ES-I3 (cell line): ENCODE data around the gene PROM1.

Source experiments
- H3K36me3 ChIP-seq: 2 replicates; pipeline ENCODE4 v1.6.1; 2013; ENCODE audit warnings: mild to moderate bottlenecking, low read length, control low read depth, moderate library complexity; ENCODE audit not compliant: insufficient read depth
- H3K4me1 ChIP-seq: 2 replicates; pipeline ENCODE4 v1.6.1; 2013; ENCODE audit warnings: mild to moderate bottlenecking, control low read depth, low read length; ENCODE audit not compliant: insufficient read depth
- H3K9ac ChIP-seq: 2 replicates; pipeline ENCODE4 v1.6.1; 2013; ENCODE audit warnings: low read depth, mild to moderate bottlenecking, low read length, moderate library complexity
- H3K9me3 ChIP-seq: 2 replicates; pipeline ENCODE4 v1.6.1; 2013; ENCODE audit warnings: mild to moderate bottlenecking, low read length, moderate library complexity; ENCODE audit not compliant: control insufficient read depth, insufficient read depth

Gene PROM1

DNA sequence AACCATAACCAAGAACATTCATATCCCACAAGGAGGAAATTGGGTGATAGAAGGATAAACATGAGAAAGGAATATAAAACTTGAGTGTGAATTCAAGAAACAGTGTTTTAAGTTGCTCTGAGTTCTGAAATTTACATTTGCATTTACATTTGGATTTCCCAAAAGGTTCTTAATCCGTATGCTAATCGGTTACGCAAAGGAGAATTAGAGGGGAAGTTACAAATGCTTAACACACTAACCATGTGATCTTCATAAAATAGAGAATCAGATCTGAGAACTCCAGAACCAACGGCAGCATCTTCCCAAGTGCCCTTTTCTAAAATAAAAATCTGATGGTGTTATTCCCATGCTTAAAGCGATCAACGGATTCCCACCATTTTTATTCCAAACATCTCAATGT lies 48.0 kb downstream of the PROM1 start:
- H3K4me1 ChIP-seq, result peaks cover 69% of the 10 kb centered on the region
- H3K36me3 ChIP-seq, result no peaks in the 10 kb centered on the region
- H3K9ac ChIP-seq, result no peak overlapping the region
- H3K9me3 ChIP-seq, result no peaks in the 10 kb centered on the region

- Histone ChIP-seq H3K4me1 (peaks cover 63% of the 10 kb centered on the region), H3K9ac (no peak overlapping the region), H3K36me3 (no peaks in the 10 kb centered on the region), H3K9me3 (no peaks in the 10 kb centered on the region)
Observed at GRCh38 chr4:16034010-16034748, 49.6 kb downstream of the PROM1 start.

GRCh38 chr4:16032396-16032770 lies 51.4 kb downstream of the PROM1 start:
- Histone ChIP-seq H3K36me3 (no peaks in the 10 kb centered on the region), H3K4me1 (peaks cover 68% of the 10 kb centered on the region), H3K9me3 (no peaks in the 10 kb centered on the region), H3K9ac (no peak overlapping the region)

DNA sequence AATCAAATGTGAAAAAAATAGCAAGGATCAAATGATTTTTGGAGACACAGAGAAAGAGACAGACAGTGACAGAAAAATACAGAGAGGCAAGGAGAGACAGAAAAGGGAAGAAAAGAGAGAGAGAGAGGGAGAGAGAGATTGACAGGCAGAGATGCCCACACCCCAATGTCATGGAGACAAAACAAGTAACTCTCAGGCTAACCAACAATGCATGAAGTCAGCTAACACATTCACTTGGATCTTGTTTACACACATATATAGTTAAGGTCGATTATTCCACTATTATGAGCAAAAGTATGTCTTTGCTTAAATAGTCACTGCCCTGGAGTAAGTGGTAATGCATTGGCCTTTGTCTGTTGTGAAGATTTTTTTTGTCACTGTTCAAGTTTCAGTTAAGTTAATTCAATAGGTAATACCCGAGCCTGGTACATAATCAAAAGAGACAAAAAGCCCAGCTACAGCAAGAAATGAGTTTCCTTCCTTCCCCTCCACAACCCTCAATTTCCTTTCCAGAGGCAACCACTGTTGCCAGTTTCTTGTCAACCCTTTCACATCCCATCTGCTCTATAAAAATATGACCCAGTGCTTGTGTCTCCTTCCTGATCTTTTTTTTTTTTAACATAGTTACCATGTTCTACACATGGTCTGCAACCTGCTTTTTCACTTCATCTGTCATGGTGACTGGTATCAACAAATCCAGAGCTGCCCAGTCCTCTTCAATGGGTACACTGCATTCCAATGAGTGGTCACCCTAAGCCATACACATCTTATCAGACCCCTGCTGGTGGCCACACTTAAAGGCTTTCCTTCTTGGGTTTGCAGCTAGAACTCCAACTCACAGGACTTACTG lies 52.1 kb downstream of the PROM1 start:
- H3K9ac ChIP-seq, result no peak overlapping the region
- H3K4me1 ChIP-seq, result peaks cover 63% of the 10 kb centered on the region
- H3K9me3 ChIP-seq, result no peaks in the 10 kb centered on the region
- H3K36me3 ChIP-seq, result no peaks in the 10 kb centered on the region

DNA sequence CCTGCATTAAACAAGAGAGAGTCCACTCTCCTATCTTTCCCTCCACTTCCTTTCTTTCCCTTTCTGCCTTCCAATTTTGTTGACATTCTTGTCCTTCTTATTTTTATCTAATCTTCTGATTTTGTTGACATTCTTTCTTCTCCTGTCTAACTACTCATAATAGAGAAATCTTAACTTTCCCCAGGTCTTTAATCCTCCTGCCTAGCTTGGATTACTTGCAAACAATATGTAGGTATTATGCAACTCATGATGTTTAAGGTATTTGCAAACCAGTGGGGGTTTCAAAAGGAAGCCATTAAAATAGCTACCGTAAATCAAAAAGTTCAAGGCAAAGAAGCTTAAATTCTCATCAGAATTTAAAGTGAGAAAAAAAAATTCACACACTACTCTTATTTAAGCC lies 53.9 kb downstream of the PROM1 start:
- H3K36me3 ChIP-seq, result peaks cover 2% of the 10 kb centered on the region; the same call in 1 of the 2 replicates
- H3K9ac ChIP-seq, result no peak overlapping the region
- no peaks in the 10 kb centered on the region for H3K9me3 ChIP-seq
- peaks cover 45% of the 10 kb centered on the region for H3K4me1 ChIP-seq

DNA sequence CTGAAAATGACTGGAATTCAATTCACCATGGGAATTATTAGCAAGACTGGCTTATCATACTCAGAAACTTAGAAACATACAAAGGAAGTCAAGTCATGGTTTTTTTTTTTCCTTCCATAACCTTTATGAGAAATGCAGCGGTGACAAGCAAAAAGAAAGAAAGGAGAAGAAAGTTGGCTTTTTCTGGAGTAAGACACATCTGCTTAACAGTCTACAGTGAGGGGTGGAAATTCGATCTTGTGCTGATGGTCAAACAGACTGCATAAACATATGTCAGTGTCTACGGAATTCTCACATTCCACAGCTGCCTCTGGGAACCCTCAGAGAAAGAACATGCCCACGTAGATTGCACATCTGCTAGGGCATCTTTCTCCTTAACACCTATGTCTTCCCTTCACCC lies 54.6 kb downstream of the PROM1 start:
- peaks cover 39% of the 10 kb centered on the region for H3K4me1 ChIP-seq
- H3K9ac ChIP-seq, result no peak overlapping the region
- peaks cover 6% of the 10 kb centered on the region; the same call in 1 of the 2 replicates for H3K36me3 ChIP-seq
- H3K9me3 ChIP-seq, result no peaks in the 10 kb centered on the region

DNA sequence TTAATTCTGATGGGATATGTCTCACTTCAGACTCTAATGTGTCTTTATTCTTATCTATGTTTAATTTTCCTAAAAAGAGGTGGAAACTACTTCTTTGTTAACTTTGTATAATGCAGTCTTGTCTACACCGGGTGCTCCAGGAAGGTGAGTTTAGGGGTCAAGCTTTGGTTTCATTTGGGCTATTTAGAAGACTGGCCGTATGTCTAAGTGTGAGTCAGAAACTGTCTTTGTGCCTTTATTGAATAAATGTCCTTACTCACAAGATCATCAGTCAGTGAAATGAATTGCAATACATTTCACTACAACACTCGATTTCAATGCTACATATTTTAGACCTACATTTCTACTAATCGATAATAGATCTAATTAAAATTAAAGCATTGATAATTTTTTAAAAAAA lies 56.2 kb downstream of the PROM1 start:
- Histone ChIP-seq H3K36me3 (peaks cover 17% of the 10 kb centered on the region), H3K4me1 (peaks cover 27% of the 10 kb centered on the region), H3K9ac (no peak overlapping the region), H3K9me3 (no peaks in the 10 kb centered on the region)

GRCh38 chr4:16027114-16027513 lies 56.7 kb downstream of the PROM1 start:
- Histone ChIP-seq H3K9me3 (no peaks in the 10 kb centered on the region), H3K36me3 (peaks cover 17% of the 10 kb centered on the region), H3K9ac (no peak overlapping the region), H3K4me1 (peaks cover 22% of the 10 kb centered on the region)

GRCh38 chr4:16026160-16026761 lies 57.6 kb downstream of the PROM1 start:
- peaks cover 17% of the 10 kb centered on the region for H3K36me3 ChIP-seq
- H3K9me3 ChIP-seq, result no peaks in the 10 kb centered on the region
- peaks cover 14% of the 10 kb centered on the region for H3K4me1 ChIP-seq
- no peak overlapping the region for H3K9ac ChIP-seq

GRCh38 chr4:16025268-16025667 lies 58.6 kb downstream of the PROM1 start:
- peaks cover 11% of the 10 kb centered on the region for H3K4me1 ChIP-seq
- H3K9ac ChIP-seq, result no peak overlapping the region
- H3K36me3 ChIP-seq, result peaks cover 17% of the 10 kb centered on the region
- H3K9me3 ChIP-seq, result no peaks in the 10 kb centered on the region

- peaks cover 2% of the 10 kb centered on the region for H3K4me1 ChIP-seq
- H3K36me3 ChIP-seq, result peaks cover 17% of the 10 kb centered on the region
- no peaks in the 10 kb centered on the region for H3K9me3 ChIP-seq
- H3K9ac ChIP-seq, result no peak overlapping the region
Observed at GRCh38 chr4:16023776-16024408, 59.9 kb downstream of the PROM1 start.

DNA sequence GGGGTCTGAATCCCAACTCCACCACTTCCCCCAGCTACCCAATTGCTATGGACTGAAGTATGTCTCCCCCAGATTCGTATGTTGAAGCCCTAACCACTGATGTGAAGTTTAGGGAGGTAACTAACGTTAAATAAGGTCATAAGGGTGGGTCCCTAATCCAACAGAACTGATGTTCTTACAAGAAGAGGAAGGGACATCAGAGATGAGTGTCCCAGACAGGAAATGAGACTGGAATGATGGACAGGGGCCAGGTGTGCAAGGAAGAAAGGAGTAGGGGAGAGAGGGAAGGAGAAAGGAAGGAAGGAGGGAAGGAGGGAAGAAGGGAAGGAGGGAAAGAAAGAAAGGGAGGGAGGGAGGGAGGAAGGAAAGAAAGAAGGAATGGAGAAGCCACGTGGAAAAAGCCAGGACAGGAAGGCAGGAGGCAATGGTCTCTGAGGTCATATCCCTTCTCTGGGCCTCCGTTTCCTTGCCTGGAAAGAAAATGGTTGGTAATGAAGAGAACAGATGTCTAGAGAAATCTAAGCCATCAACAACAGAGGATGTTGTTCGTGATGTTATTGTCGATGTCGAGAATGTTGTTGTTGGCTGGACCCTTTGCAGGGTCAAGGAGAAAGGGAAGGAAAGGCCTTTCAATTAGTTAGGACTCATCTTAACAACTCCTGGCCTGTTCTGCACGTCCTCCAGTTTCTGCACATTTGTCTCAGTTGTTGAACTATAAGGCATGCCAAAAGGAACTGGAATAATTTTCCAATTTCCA lies 61.8 kb downstream of the PROM1 start:
- Histone ChIP-seq H3K9ac (no peak overlapping the region), H3K4me1 (no peaks in the 10 kb centered on the region), H3K9me3 (no peaks in the 10 kb centered on the region), H3K36me3 (peaks cover 17% of the 10 kb centered on the region)

- H3K4me1 ChIP-seq, result no peaks in the 10 kb centered on the region
Observed at GRCh38 chr4:16019649-16020048, 64.2 kb downstream of the PROM1 start.

DNA sequence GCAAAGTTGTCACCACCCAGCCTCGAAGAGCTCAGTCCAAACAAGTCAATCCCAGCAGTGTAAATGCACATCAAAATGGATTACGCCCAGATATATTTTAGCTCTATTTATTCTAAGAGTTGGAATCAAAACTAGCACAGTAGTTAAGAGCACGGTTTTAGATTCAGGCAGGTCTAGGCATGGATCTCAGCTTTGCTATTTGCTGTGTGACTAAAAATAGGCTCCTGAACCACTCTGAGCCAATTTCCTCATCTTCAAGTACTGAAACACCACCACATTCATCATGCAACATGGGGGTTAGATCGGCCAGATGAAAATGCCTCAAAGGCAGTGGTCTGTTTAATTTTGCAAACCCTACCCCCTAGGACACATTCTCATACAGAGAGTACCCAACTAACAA lies 65.0 kb downstream of the PROM1 start:
- Histone ChIP-seq H3K4me1 (no peaks in the 10 kb centered on the region), H3K9ac (no peak overlapping the region), H3K9me3 (no peaks in the 10 kb centered on the region), H3K36me3 (peaks cover 17% of the 10 kb centered on the region)

More at GRCh38 chr4:16019649-16020048, 64.2 kb downstream of the PROM1 start:
- Histone ChIP-seq H3K9ac (no peak overlapping the region), H3K36me3 (peaks cover 22% of the 10 kb centered on the region), H3K9me3 (no peaks in the 10 kb centered on the region)
